ENCODE results near the gene BARX1.
"Not testable (repeated sequence)": the region's sequence is repeated elsewhere in the genome, so short reads cannot be mapped to it uniquely, and the experiment has no call there.

The BARX1 gene

GRCh38 chr9:93950619-93951601 is 4.2 kb downstream of the BARX1 start:
- DNase-seq: no peak

- DNase-seq: no peak
These were observed 5.3 kb downstream of the BARX1 start for GRCh38 chr9:93949694-93950449.

- DNase-seq: no peak
These were observed 6.0 kb downstream of the BARX1 start for GRCh38 chr9:93949073-93949693.

- no peak for DNase-seq
These were observed 6.6 kb downstream of the BARX1 start for GRCh38 chr9:93948441-93949072.

- no peak for DNase-seq
These were observed 7.6 kb downstream of the BARX1 start for GRCh38 chr9:93947409-93948070.

- DNase-seq: no peak
These were observed 8.8 kb downstream of the BARX1 start for GRCh38 chr9:93946338-93946712.

- DNase-seq: no peak
These were observed 9.5 kb downstream of the BARX1 start for GRCh38 chr9:93945400-93946337.

- no peak for DNase-seq
These were observed 11.1 kb downstream of the BARX1 start for GRCh38 chr9:93944011-93944410.

GRCh38 chr9:93942161-93942560 is 13.0 kb downstream of the BARX1 start:
- no peak for DNase-seq

GRCh38 chr9:93941493-93941892 is 13.7 kb downstream of the BARX1 start:
- no peak for DNase-seq

GRCh38 chr9:93940951-93941350 is 14.2 kb downstream of the BARX1 start:
- DNase-seq: no peak

- not testable (repeated sequence) for DNase-seq
These were observed 15.6 kb downstream of the BARX1 start for GRCh38 chr9:93939589-93939988.

- DNase-seq: no peak
These were observed 18.0 kb downstream of the BARX1 start for GRCh38 chr9:93937193-93937592.

- DNase-seq: no peak
These were observed 23.2 kb downstream of the BARX1 start for GRCh38 chr9:93931905-93932304.

GRCh38 chr9:93930070-93930469 is 25.1 kb downstream of the BARX1 start:
- no peak for DNase-seq

- DNase-seq: no peak
These were observed 25.9 kb downstream of the BARX1 start for GRCh38 chr9:93929231-93929630.

GRCh38 chr9:93922535-93922934 is 32.6 kb downstream of the BARX1 start:
- no peak for DNase-seq

GRCh38 chr9:93920131-93920800 is 34.9 kb downstream of the BARX1 start:
- no peak for DNase-seq

- no peak for DNase-seq
These were observed 37.1 kb downstream of the BARX1 start for GRCh38 chr9:93918061-93918460.

GRCh38 chr9:93917121-93917853 is 37.9 kb downstream of the BARX1 start:
- no peak for DNase-seq
